Left lung (tissue), 10 donors: Measurements from ENCODE around the gene RPN1. TPM values are rescaled to one million over a fixed set of nuclear protein-coding genes. Genes with fewer than 3 reads are reported as not detected.
"Not testable (repeated sequence)": the region's sequence is repeated elsewhere in the genome, so short reads cannot be mapped to it uniquely, and the experiment has no call there.

Experiments
- ATAC-seq: fragments of 200-7000 bp; cut with Tn5 transposase; one replicate; pipeline ENCODE4 v1.9.1; 2020; ENCODE audit warnings: moderate library complexity
- DNase-seq, 4 donors: peaks; one replicate each; pipeline ENCODE4 v3.0.0-alpha.2; 2013 to 2020
- H3K27ac ChIP-seq, 2 donors: fragments of 200-600 bp; sonication (generic) in 1 of 2; one replicate each; pipeline versions ENCODE4 v1.5.0 to v1.8.0; 2020 to 2021
- H3K27me3 ChIP-seq, 2 donors: fragments of 200-600 bp; sonication (generic) in 1 of 2; one replicate each; pipeline versions ENCODE4 v1.5.0 to v1.8.0; 2020 to 2021
- H3K36me3 ChIP-seq, 2 donors: fragments of 200-600 bp; sonication (generic) in 1 of 2; one replicate each; pipeline versions ENCODE4 v1.5.0 to v1.8.0; 2020 to 2021
- H3K4me1 ChIP-seq, 2 donors: fragments of 200-600 bp; one replicate each; pipeline ENCODE4 v1.8.0; 2021
- H3K4me3 ChIP-seq, 2 donors: fragments of 200-600 bp; sonication (generic) in 1 of 2; one replicate each; pipeline versions ENCODE4 v1.5.0 to v1.8.0; 2020 to 2021; ENCODE audit warnings: mild to moderate bottlenecking in 1 of 2
- H3K9me3 ChIP-seq, 2 donors: fragments of 200-600 bp; sonication (generic) in 1 of 2; one replicate each; pipeline versions ENCODE4 v1.5.0 to v1.8.0; 2020 to 2021
- CTCF ChIP-seq, 2 donors: fragments of 200-600 bp; sonication (generic) in 1 of 2; IDR thresholded peaks; one replicate each; pipeline versions ENCODE4 v1.5.0 to v1.8.0; 2021; ENCODE audit warnings: antibody characterized with exemption in 2 of 2
- intact Hi-C, 2 donors: fragments of 100-400 bp; cut with DNase I; formaldehyde crosslinking; loops; one replicate each; pipeline versions ENCODE4 v1.11.2 to v1.14.2; 2022
- polyA plus RNA-seq, 6 donors: library from polyadenylated mRNA; unstranded; fragments of 120-200 nt; gene quantifications; one replicate each; pipeline ENCODE4 v1.2.1, GENCODE V29; 2013; ENCODE audit not compliant: insufficient read length in 6 of 6
- total RNA-seq, 2 donors: library from RNA; stranded (reverse); fragmentation: NEBNext Ultra II Directional; extraction: Animal tissue kit (Norgen Biotek cat#: 25700); gene quantifications; one replicate each; pipeline ENCODE4 v1.2.1, GENCODE V29; 2021
- donor health status: DM: no; HTN: yes; CAD: no.
- donor health status: DM: no; HTN: no; CAD: no.

RPN1 gene
- total and polyA plus RNA-seq, 8 donors, result 132 to 294 (median 154) TPM

GRCh38 chr3:128591738-128592426 lies 58.7 kb downstream of the RPN1 start:
- Histone ChIP-seq H3K27ac (peak overlapping the region in 1 of 2 donors; percentile 76), H3K4me3 (no peak overlapping the region), H3K9me3 (no peaks in the 10 kb centered on the region), H3K36me3 (no peaks in the 10 kb centered on the region), H3K27me3 (no peaks in the 10 kb centered on the region), H3K4me1 (peaks cover 0 to 36% of the 10 kb centered on the region in 2 donors)
- ATAC-seq (peak; percentile 31), DNase-seq (no peak)
- TF ChIP-seq CTCF (IDR thresholded peaks at IDR 0.05), result no peak
- intact Hi-C loops, result no loop called here

DNA sequence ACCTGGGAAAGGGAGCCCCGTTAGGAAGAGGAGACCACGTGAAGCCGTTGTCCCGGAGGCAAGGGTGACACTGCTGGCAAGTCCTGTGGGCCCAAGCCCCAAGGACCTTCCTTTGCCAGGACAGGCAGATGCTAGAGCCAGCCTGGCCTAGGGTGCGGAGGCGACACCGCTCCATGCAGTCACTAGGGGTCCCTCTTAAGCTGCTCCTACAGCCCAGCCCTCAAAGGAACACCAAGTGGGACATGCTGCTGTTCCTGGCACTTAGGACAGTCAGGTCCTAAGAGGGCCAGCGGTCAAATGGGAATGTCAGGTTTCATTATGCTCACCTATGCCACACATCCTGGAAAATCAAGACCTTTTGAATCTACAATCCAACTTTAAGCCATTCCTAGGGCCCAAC lies 59.7 kb downstream of the RPN1 start:
- Histone ChIP-seq H3K4me3 (no peak overlapping the region), H3K9me3 (no peaks in the 10 kb centered on the region), H3K27ac (peak overlapping the region in 1 of 2 donors; percentile 76), H3K36me3 (no peaks in the 10 kb centered on the region), H3K27me3 (no peaks in the 10 kb centered on the region), H3K4me1 (peaks cover 0 to 36% of the 10 kb centered on the region in 2 donors)
- intact Hi-C loops, result no loop called here
- no peak for DNase-seq
- TF ChIP-seq CTCF (IDR thresholded peaks at IDR 0.05), result no peak
- no peak for ATAC-seq

DNA sequence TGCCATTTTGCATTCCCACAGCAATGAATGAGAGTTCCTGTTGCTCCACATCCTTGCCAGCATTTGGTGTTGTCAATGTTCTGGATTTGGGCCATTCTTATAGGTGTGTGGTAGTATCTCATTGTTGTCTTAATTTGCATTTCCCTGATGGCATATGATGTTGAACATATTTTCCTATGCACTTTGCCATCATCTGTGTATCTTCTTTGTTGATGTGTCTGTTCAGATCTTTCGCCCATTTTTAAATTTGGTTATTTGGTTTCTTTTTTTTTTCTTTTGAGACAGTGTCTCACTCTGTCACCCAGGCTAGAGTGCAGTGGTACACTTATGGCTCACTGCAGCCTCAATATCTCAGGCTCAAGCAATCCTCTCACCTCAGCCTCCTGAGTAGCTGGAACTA lies 60.6 kb downstream of the RPN1 start:
- intact Hi-C loops, ATAC-seq, H3K27ac ChIP-seq, H3K36me3 ChIP-seq, H3K27me3 ChIP-seq, H3K4me3 ChIP-seq, DNase-seq, H3K9me3 ChIP-seq: not testable (repeated sequence)
- peaks cover 0 to 29% of the 10 kb centered on the region in 2 donors for H3K4me1 ChIP-seq

GRCh38 chr3:128588147-128588546 lies 62.5 kb downstream of the RPN1 start:
- H3K27me3 ChIP-seq, result peaks cover 0 to 9% of the 10 kb centered on the region in 2 donors
- no peak overlapping the region for H3K4me3 ChIP-seq
- TF ChIP-seq CTCF (IDR thresholded peaks at IDR 0.05), result no peak
- H3K9me3 ChIP-seq, result no peaks in the 10 kb centered on the region
- intact Hi-C loops, result no loop called here
- DNase-seq (no peak), ATAC-seq (no peak)
- no peaks in the 10 kb centered on the region for H3K36me3 ChIP-seq
- H3K27ac ChIP-seq, result no peak overlapping the region
- peaks cover 0 to 15% of the 10 kb centered on the region in 2 donors for H3K4me1 ChIP-seq

GRCh38 chr3:128587391-128587790 lies 63.2 kb downstream of the RPN1 start:
- Histone ChIP-seq H3K9me3 (no peaks in the 10 kb centered on the region), H3K4me3 (no peak overlapping the region), H3K27me3 (peaks cover 0 to 9% of the 10 kb centered on the region in 2 donors), H3K36me3 (no peaks in the 10 kb centered on the region), H3K4me1 (peaks cover 0 to 11% of the 10 kb centered on the region in 2 donors), H3K27ac (no peak overlapping the region)
- TF ChIP-seq CTCF (IDR thresholded peaks at IDR 0.05), result no peak
- DNase-seq (no peak), ATAC-seq (no peak)
- intact Hi-C loops, result no loop called here

- H3K4me3 ChIP-seq, result not testable (repeated sequence)
Observed at GRCh38 chr3:128586932-128587331, 63.7 kb downstream of the RPN1 start.

DNA sequence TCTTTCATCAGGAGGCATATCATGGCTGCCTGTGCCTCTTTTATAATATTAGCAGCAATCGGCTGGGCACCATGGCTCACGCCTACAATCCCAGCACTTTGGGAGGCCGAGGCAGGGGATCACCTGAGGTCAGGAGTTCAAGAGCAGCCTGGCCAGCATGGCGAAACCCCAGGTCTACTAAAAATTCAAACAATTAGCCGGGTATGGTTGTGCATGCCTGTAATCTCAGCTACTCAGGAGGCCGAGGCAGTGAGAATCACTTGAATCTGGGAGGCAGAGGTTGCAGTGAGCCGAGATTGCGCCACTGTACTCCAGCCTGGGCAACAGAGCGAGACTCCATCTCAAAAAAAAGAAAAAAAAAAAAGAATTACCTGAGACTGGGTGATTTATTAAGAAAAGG lies 64.2 kb downstream of the RPN1 start:
- H3K4me3 ChIP-seq, H3K9me3 ChIP-seq, H3K27ac ChIP-seq, ATAC-seq, DNase-seq, H3K27me3 ChIP-seq, H3K4me1 ChIP-seq, intact Hi-C loops, H3K36me3 ChIP-seq: not testable (repeated sequence)

More at GRCh38 chr3:128586932-128587331, 63.7 kb downstream of the RPN1 start:
- H3K27me3 ChIP-seq, H3K36me3 ChIP-seq, ATAC-seq, H3K4me1 ChIP-seq, DNase-seq, H3K27ac ChIP-seq, intact Hi-C loops, H3K9me3 ChIP-seq: not testable (repeated sequence)
